Astrocyte (in vitro differentiated cells and primary cell): ENCODE results near the gene PGBD4. TPM values are rescaled to one million over a fixed set of nuclear protein-coding genes. Genes with fewer than 3 reads are reported as not detected.

Experiments
- DNase-seq: peaks from one replicate; pipeline ENCODE4 v3.0.0-alpha.2; 2010; ENCODE audit warnings: low read depth
- FAIRE-seq: peaks from 2 replicates; lab custom pipeline; 2011; peaks lifted over from hg19 to GRCh38; lab: Jason Lieb, UNC
- H2AFZ ChIP-seq: 2 replicates; pipeline ENCODE4 v1.6.0; 2012; ENCODE audit warnings: low read depth, low read length, inconsistent platforms
- H3K27ac ChIP-seq: 2 replicates; pipeline ENCODE4 v1.5.1; 2011; ENCODE audit warnings: low read depth, low read length, inconsistent platforms
- H3K27me3 ChIP-seq: 2 replicates; pipeline ENCODE4 v1.6.0; 2011; ENCODE audit warnings: low read length, inconsistent platforms; ENCODE audit not compliant: insufficient read depth
- H3K36me3 ChIP-seq: 2 replicates; pipeline ENCODE4 v1.5.1; 2011; ENCODE audit warnings: low read length, inconsistent platforms; ENCODE audit not compliant: insufficient read depth
- H3K4me1 ChIP-seq: 2 replicates; pipeline ENCODE4 v1.5.1; 2011; ENCODE audit warnings: low read length, inconsistent platforms; ENCODE audit not compliant: insufficient read depth
- H3K4me2 ChIP-seq: 2 replicates; pipeline ENCODE4 v1.6.0; 2012; ENCODE audit warnings: low read length, inconsistent platforms
- H3K4me3 ChIP-seq: 2 replicates; pipeline ENCODE4 v1.5.1; 2011; ENCODE audit warnings: low read depth, mild to moderate bottlenecking, low read length, inconsistent platforms; ENCODE audit not compliant: insufficient read depth
- H3K79me2 ChIP-seq: 2 replicates; pipeline ENCODE4 v1.6.0; 2012; ENCODE audit warnings: mild to moderate bottlenecking, low read length, inconsistent platforms; ENCODE audit not compliant: insufficient read depth
- H3K9ac ChIP-seq: 2 replicates; pipeline ENCODE4 v1.6.0; 2012; ENCODE audit warnings: mild to moderate bottlenecking, low read length, inconsistent platforms
- H3K9me3 ChIP-seq: 2 replicates; pipeline ENCODE4 v1.5.1; 2012; ENCODE audit warnings: low read depth, mild to moderate bottlenecking, low read length, inconsistent platforms; ENCODE audit not compliant: insufficient read depth
- H4K20me1 ChIP-seq: 2 replicates; pipeline ENCODE4 v1.6.0; 2012; ENCODE audit warnings: low read length, inconsistent platforms; ENCODE audit not compliant: insufficient read depth
- H3K27ac Mint-ChIP-seq: one replicate; pipeline ENCODE4 v1.8.0; 2021; ENCODE audit warnings: mild to moderate bottlenecking, mixed read lengths; ENCODE audit not compliant: unreplicated experiment
- H3K27me3 Mint-ChIP-seq: one replicate; pipeline ENCODE4 v1.8.0; 2021; ENCODE audit warnings: low read depth, mixed read lengths; ENCODE audit not compliant: unreplicated experiment
- H3K36me3 Mint-ChIP-seq: one replicate; pipeline ENCODE4 v1.8.0; 2021; ENCODE audit warnings: low read depth, mixed read lengths; ENCODE audit not compliant: unreplicated experiment
- H3K4me1 Mint-ChIP-seq: one replicate; pipeline ENCODE4 v1.8.0; 2021; ENCODE audit warnings: low read depth, mixed read lengths; ENCODE audit not compliant: unreplicated experiment
- H3K4me3 Mint-ChIP-seq: one replicate; pipeline ENCODE4 v1.8.0; 2021; ENCODE audit warnings: mild to moderate bottlenecking, moderate library complexity, mixed read lengths; ENCODE audit not compliant: unreplicated experiment
- H3K9me3 Mint-ChIP-seq: one replicate; pipeline ENCODE4 v1.8.0; 2021; ENCODE audit warnings: mild to moderate bottlenecking, mixed read lengths; ENCODE audit not compliant: unreplicated experiment
- CTCF ChIP-seq: IDR thresholded peaks from 2 replicates; pipeline ENCODE4 v1.5.1; 2011; ENCODE audit warnings: low read depth, mild to moderate bottlenecking, inconsistent platforms, low read length, moderate library complexity; ENCODE audit not compliant: insufficient read depth
- EZH2 ChIP-seq: IDR thresholded peaks from 2 replicates; pipeline ENCODE4 v1.6.1; 2012; ENCODE audit warnings: mild to moderate bottlenecking, low read length, inconsistent platforms; ENCODE audit not compliant: insufficient read depth
- total RNA-seq: library from RNA; stranded (reverse); gene quantifications from 2 replicates; pipeline ENCODE4 v1.2.1, GENCODE V29; 2021

The PGBD4 gene
- total RNA-seq, 1 donor from 2014 or later: 1.4 TPM

- DNase-seq: no peak
- H3K27me3 ChIP-seq: no peaks in the 10 kb centered on the region
- no peak overlapping the region for H3K27ac ChIP-seq
- H3K9me3 Mint-ChIP-seq: no peaks in the 10 kb centered on the region
- no peaks in the 10 kb centered on the region for H3K4me1 Mint-ChIP-seq
- H3K36me3 Mint-ChIP-seq: no peaks in the 10 kb centered on the region
- H3K79me2 ChIP-seq: no peaks in the 10 kb centered on the region
- H3K4me1 ChIP-seq: no peaks in the 10 kb centered on the region
- H3K9me3 ChIP-seq: no peaks in the 10 kb centered on the region
- no peaks in the 10 kb centered on the region for H4K20me1 ChIP-seq
- no peak for TF ChIP-seq EZH2
- no peak for TF ChIP-seq CTCF
- no peak for FAIRE-seq
- no peak overlapping the region for H3K9ac ChIP-seq
- H2AFZ ChIP-seq: no peak overlapping the region
- H3K27ac Mint-ChIP-seq: no peak overlapping the region
- no peak overlapping the region for H3K4me2 ChIP-seq
- no peaks in the 10 kb centered on the region for H3K27me3 Mint-ChIP-seq
- no peak overlapping the region for H3K4me3 ChIP-seq
- no peaks in the 10 kb centered on the region for H3K36me3 ChIP-seq
- H3K4me3 Mint-ChIP-seq: no peak overlapping the region
Observed at GRCh38 chr15:34065261-34065660, 36.6 kb upstream of the PGBD4 start.

- H4K20me1 ChIP-seq: no peaks in the 10 kb centered on the region
- H3K36me3 ChIP-seq: no peaks in the 10 kb centered on the region
- no peaks in the 10 kb centered on the region for H3K4me1 ChIP-seq
- Mint-ChIP-seq H3K27me3 (no peaks in the 10 kb centered on the region), H3K4me3 (no peak overlapping the region), H3K9me3 (no peaks in the 10 kb centered on the region), H3K36me3 (no peaks in the 10 kb centered on the region), H3K27ac (no peak overlapping the region), H3K4me1 (no peaks in the 10 kb centered on the region)
- TF ChIP-seq CTCF (no peak), EZH2 (no peak)
- H3K4me2 ChIP-seq: no peak overlapping the region
- no peaks in the 10 kb centered on the region for H3K9me3 ChIP-seq
- no peak overlapping the region for H3K27ac ChIP-seq
- DNase-seq (no peak), FAIRE-seq (no peak)
- H3K4me3 ChIP-seq: no peak overlapping the region
- H3K9ac ChIP-seq: no peak overlapping the region
- H3K79me2 ChIP-seq: no peaks in the 10 kb centered on the region
- H3K27me3 ChIP-seq: no peaks in the 10 kb centered on the region
- no peak overlapping the region for H2AFZ ChIP-seq
Observed at GRCh38 chr15:34065941-34066340, 35.9 kb upstream of the PGBD4 start.

GRCh38 chr15:34070003-34070402 is 31.9 kb upstream of the PGBD4 start:
- Mint-ChIP-seq H3K27me3 (no peaks in the 10 kb centered on the region), H3K4me1 (no peaks in the 10 kb centered on the region), H3K27ac (no peak overlapping the region), H3K4me3 (no peak overlapping the region), H3K36me3 (peaks cover 2% of the 10 kb centered on the region), H3K9me3 (no peaks in the 10 kb centered on the region)
- FAIRE-seq (no peak), DNase-seq (no peak)
- TF ChIP-seq CTCF: no peak
- TF ChIP-seq EZH2: no peak
- no peaks in the 10 kb centered on the region for H3K36me3 ChIP-seq
- H2AFZ ChIP-seq: no peak overlapping the region
- no peaks in the 10 kb centered on the region for H3K4me1 ChIP-seq
- no peak overlapping the region for H3K4me2 ChIP-seq
- H4K20me1 ChIP-seq: no peaks in the 10 kb centered on the region
- H3K9me3 ChIP-seq: no peaks in the 10 kb centered on the region
- H3K79me2 ChIP-seq: no peaks in the 10 kb centered on the region
- H3K27ac ChIP-seq: no peak overlapping the region
- H3K9ac ChIP-seq: no peak overlapping the region
- no peaks in the 10 kb centered on the region for H3K27me3 ChIP-seq
- H3K4me3 ChIP-seq: no peak overlapping the region
